Measurements from ENCODE around the gene LRRC8E. TPM values are rescaled to one million over a fixed set of nuclear protein-coding genes. Genes with fewer than 3 reads are reported as not detected.

Gene LRRC8E
- total and polyA plus RNA-seq, 2 of the 8 experiments (the other 6 are each of a cell fraction or from before 2014, with no cell fraction given): 2.7 to 2.9 TPM

DNA sequence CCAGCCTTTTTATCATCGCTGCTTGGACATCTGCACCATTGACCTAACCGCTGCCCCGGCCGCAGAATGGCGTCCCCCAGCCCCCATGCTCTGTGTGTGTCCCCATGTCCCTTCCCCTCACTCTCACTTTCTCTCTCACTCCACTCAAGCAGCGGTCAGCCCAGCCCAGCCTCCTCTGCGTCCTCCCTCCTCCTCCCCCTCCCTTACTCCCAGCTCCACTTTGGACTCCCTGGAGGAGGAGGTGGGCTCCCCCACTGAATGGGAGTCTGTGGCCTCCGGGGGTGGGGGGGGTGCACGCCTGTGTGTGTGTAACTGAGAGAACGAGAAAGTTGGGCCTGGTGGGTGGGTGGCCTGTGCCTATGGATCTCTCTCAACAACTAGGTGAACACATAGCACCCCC is 17.5 kb downstream of the LRRC8E start:
- Histone ChIP-seq H3K18ac (ENCODE audit: extremely low read depth, low read length) (no peak overlapping the region), H4K20me1 (replicated peaks in 1 of 2; ENCODE audit: control insufficient read depth in 1 of 2, insufficient read depth in 2 of 2, low read length in 2 of 2) (peaks cover 3 to 17% of the 10 kb centered on the region in 2 experiments), H4K91ac (replicated peaks; ENCODE audit: insufficient read length, low read length) (no peak overlapping the region), H3K79me2 (ENCODE audit: control insufficient read depth in 1 of 2, insufficient read depth in 2 of 2, low read length in 2 of 2) (peaks cover 0 to 22% of the 10 kb centered on the region in 2 experiments; a peak in 2 of 4 replicates), H3K4me3 (ENCODE audit: extremely low read depth in 1 of 4, insufficient read depth in 2 of 4, low read depth in 3 of 4, low read length in 4 of 4) (no peak overlapping the region), H2BK5ac (ENCODE audit: low read depth, low read length) (no peak overlapping the region), H3K9ac (replicated peaks in 1 of 4; ENCODE audit: extremely low read depth in 1 of 4, low read depth in 3 of 4, low read length in 3 of 4) (no peak overlapping the region), H3K23me2 (ENCODE audit: low read depth, low read length) (peaks cover 13% of the 10 kb centered on the region), H2AFZ (ENCODE audit: low read length) (no peak overlapping the region), H2BK15ac (ENCODE audit: low read length) (no peak overlapping the region), H4K5ac (ENCODE audit: insufficient read length, low read depth, low read length) (no peak overlapping the region), H3K36me3 (ENCODE audit: control insufficient read depth in 2 of 4, insufficient read depth in 4 of 4, low read length in 3 of 4) (peaks cover 0 to 11% (median 7%) of the 10 kb centered on the region in 4 experiments; a peak in 4 of 8 replicates), H3K9me3 (ENCODE audit: insufficient read depth in 2 of 2, low read depth in 1 of 2, low read length in 1 of 2) (no peaks in the 10 kb centered on the region), H2BK120ac (replicated peaks; ENCODE audit: low read depth, low read length) (no peak overlapping the region), H2AK5ac (ENCODE audit: low read depth, low read length) (no peak overlapping the region), H3K27ac (ENCODE audit: low read depth, low read length) (no peak overlapping the region), H2BK20ac (ENCODE audit: low read length) (no peak overlapping the region), H3K56ac (replicated peaks; ENCODE audit: insufficient read length, low read depth, low read length) (no peak overlapping the region), H3K27me3 (replicated peaks in 1 of 4; ENCODE audit: control insufficient read depth in 3 of 4, extremely low read depth in 1 of 4, insufficient read depth in 3 of 4, low read length in 3 of 4) (no peaks in the 10 kb centered on the region), H3K4ac (replicated peaks; ENCODE audit: insufficient read length, low read depth, low read length) (no peak overlapping the region), H3K4me1 (replicated peaks in 1 of 4; ENCODE audit: control insufficient read depth in 3 of 4, insufficient read depth in 4 of 4, low read length in 3 of 4) (peaks cover 0 to 13% (median 7%) of the 10 kb centered on the region in 4 experiments; a peak in 5 of 7 replicates), H4K8ac (ENCODE audit: extremely low read depth, insufficient read depth, low read length) (no peak overlapping the region), H3K14ac (ENCODE audit: insufficient read length) (no peak overlapping the region), H2BK12ac (ENCODE audit: low read depth, low read length) (no peak overlapping the region), H3K23ac (ENCODE audit: insufficient read length) (no peak overlapping the region), H3K4me2 (ENCODE audit: insufficient read depth in 1 of 2, low read depth in 2 of 2, low read length in 2 of 2) (no peak overlapping the region), H3K79me1 (ENCODE audit: low read depth, low read length) (peaks cover 11% of the 10 kb centered on the region)
- POLR2A ChIA-PET (ENCODE audit: partially characterized antibody): no interaction called here
- TF ChIP-seq RXRA (IDR thresholded peaks at IDR 0.05; ENCODE audit: insufficient read depth, low read depth, low read length) (no peak), NANOG (IDR thresholded peaks at IDR 0.05; ENCODE audit: insufficient read depth, low read depth, low read length, poor library complexity, severe bottlenecking) (no peak), CTCF (IDR thresholded peaks at IDR 0.05; ENCODE audit: control extremely low read depth in 1 of 3, insufficient read depth in 1 of 3, low read depth in 1 of 3, low read length in 3 of 3) (no peak), SP1 (IDR thresholded peaks at IDR 0.05; ENCODE audit: low read depth, low read length) (no peak), NRF1 (IDR thresholded peaks at IDR 0.05; ENCODE audit: low read depth, low read length) (no peak), POU5F1 (IDR thresholded peaks at IDR 0.05; ENCODE audit: low read depth, low read length) (no peak), TAF1 (IDR thresholded peaks at IDR 0.05; ENCODE audit: low read depth, low read length) (no peak), ZNF274 (IDR thresholded peaks at IDR 0.05; ENCODE audit: borderline replicate concordance, extremely low read depth, low read length) (no peak)
- DNase-seq (ENCODE audit: low read depth in 1 of 2, low spot score in 2 of 2) (no peak), FAIRE-seq (no peak)
- 96% methylated on average over 4 of the region's 10 CpGs; no CpG with 5 or more reads in 1 of the 2 experiments for WGBS, 2 experiments (ENCODE audit: extremely low coverage in 1 of 2, insufficient coverage in 1 of 2, insufficient read length in 1 of 2, insufficient replicate concordance in 2 of 2, low coverage in 1 of 2, low lambda C conversion rate in 2 of 2, missing lambda C conversion rate in 1 of 2)
- CTCF ChIA-PET (ENCODE audit: partially characterized antibody): no interaction called here

Measured in H1 (cell line).